KG1 (cell line): Measurements from ENCODE around the gene DNAAF2.
"Not testable (repeated sequence)": the region's sequence is repeated elsewhere in the genome, so short reads cannot be mapped to it uniquely, and the experiment has no call there.

Source experiments
- DNase-seq: peaks from one replicate; lab custom pipeline; 2025; lab: John Stamatoyannopoulos, UW

DNAAF2 gene

DNA sequence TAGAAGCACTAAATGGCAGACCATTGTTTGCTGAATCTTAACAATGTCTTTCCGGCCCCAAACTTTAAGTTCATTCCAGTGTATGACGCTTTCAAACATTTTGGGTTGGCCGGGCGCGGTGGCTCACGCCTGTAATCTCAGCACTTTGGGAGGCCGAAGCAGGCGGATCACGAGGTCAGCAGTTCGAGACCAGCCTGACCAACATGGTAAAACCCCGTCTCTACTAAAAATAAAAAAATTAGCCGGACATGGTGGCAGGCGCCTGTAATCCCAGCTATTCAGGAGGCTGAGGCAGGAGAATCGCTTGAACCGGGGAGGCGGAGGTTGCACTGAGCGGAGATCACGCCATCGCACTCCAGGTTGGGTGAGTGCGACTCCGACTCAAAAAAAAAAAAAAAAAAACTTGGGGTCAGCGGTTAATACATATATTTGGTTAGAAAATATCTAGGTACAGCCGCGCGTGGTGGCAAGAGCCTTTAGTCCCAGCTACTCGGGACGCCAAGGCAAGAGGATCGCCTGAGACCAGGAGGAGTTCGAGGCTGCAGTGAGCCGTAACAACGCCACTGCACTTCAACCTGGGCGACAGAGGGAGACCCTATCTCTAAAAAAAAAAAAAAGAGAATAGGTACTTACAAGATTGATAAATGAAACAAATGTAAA lies 49.9 kb downstream of the DNAAF2 start:
- DNase-seq: not testable (repeated sequence)

DNA sequence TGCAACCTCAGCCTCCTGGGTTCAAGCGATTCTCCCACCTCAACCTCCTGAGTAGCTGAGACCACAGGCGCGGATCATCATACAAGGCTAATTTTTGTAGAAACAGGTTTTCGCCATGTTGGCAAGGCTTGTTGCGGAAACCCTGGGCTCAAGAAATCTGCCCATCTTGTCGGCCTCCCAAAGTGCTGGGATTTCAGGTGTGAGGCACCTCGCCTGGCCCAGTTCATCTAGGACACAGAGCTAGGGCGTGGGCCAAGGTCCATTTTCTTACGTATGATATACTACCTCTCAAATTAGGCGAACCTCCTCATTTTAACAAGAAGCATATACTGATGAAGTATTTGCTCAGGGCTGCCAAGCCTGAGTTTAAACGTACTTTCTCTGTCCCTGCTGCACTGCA lies 51.0 kb downstream of the DNAAF2 start:
- DNase-seq: no peak

DNA sequence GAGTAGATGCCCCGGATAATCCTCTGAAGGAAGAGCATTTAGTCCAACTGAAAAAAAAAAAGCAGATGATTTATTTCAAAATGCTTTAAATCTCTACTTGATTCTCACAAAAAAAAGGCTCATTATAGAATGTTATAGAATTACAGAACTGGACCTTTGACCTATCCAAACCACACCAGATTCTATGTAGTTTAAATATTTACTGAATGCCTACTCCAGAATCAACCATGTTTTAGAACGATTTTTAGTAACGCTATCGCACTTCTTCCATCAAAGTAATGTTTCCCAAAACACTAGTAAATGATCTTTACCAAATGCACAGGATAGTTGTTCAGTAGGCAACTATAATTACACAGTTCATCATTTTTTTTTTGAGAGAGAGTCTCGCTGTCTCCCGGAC lies 51.4 kb downstream of the DNAAF2 start:
- DNase-seq: no peak

DNA sequence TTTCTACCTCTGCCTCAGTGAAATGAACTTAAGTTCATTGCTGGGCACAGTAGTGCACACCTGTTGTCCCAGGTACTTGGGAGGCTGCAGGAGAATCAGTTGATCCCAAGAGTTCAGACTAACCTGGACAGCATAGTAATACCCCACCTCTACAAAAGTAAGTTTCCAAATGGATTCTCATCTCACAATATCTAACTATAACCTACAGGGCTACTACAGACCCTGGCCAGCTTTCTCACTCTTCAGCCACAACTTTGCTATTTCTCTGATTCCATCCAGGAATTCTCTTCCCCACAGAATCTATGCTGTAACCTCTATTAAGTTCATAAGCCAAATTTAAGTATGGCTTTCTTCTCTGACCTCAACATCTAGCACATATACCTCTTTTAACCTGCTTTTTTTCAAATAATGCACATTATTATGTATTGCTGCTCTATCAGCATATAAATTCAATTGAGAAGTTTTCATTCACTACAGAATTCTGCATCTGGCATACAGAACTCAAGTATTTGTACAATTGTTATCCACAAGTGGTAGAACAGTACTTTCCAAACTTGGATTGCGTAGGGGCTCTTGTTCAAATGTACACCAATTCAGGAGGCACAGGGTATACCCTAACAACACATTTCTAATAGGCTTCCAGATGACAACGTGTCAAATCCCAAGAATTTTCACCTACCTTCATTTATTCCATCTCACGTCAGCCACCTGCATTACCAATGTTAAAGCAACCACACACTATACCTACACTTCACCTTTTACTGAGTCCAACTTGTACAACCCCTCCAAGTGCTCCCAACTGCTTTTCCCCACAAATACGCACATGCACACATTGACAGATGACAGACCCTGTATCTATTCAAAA lies 52.7 kb downstream of the DNAAF2 start:
- no peak for DNase-seq

DNA sequence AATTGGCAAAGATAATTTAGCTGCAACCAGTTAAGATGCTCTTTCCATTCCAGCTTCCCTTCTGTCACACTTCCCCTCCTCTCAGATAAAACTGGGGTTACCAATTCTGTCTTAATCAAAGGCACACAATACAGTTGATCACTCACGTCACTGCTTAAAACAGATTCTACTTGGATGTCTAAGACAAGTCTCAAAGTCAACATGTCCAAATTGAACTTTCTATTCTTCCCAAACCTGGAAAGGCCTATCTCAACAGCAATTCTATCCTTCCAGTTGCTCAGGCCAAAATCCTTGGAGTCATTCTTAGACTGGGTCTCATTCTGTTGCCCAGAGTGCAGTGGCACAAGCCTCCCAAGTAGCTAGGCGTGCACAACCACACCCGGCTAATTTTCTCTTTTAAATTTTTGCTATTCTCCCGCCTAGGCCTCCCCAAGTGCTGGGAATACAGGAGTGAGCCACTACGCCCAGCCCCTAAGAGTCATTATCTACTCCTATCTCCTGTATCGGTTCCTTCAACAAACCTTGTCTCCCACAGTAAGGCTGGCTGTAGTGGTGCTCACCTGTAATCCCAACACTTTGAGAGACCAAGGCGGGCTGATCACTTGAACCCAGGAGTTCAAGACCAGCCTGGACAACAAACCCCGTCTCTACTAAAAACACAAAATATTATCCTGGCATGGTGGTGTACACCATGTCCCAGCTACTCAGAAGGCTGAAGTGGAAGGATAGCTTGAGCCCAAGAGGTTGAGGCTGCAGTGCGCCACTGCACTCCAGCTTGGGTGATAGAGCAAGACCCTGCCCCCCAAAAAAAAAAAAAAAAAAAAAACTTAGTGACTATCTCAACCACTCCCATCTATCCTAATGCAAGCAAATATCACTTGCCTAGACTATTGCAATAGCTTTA lies 53.6 kb downstream of the DNAAF2 start:
- DNase-seq: no peak

DNA sequence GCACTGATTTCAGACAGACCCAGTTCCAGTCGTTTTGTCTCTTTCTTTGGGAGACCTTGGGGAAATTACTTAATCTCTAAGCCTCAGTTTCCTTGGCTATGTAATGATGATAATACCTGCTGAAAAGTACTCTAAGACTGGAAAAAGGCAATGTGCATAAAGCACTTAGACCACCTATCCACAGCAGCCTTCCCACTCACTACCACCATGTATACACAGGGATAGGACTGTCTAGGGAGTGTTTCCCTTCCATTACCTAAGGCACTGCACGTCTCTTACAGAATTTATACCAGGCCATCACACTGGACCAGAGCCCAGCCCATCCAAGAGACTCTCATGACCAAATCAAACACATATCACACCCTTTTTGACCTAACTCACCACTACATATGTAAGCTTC lies 55.2 kb downstream of the DNAAF2 start:
- no peak for DNase-seq

DNA sequence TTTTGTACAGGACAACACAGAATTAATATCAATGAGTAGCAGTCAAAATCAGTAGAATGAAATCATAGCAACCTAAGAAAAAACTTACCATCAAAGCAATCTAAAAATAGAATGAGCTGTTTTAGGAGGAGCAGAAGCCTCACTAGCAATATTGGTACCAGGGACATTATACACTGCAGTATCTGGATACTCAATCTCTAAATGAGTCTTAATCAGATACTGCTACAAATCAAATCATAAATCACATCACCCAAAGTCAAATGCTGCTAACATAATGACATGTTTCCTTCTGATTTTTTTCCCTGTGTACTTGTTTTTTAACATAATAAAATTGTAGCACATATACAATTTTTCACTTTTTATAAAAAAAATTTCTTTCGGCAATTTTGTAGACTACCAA lies 56.9 kb downstream of the DNAAF2 start:
- no peak for DNase-seq
